GM21526 (cell line): ENCODE measurements around the gene S100A13.
"Not testable (repeated sequence)": the region's sequence is repeated elsewhere in the genome, so short reads cannot be mapped to it uniquely, and the experiment has no call there.

ENCODE experiments used
- ATAC-seq: cut with Tn5 transposase; IDR thresholded peaks from one replicate; pipeline ENCODE4 v1.9.1; 2021; ENCODE audit warnings: moderate library complexity; ENCODE audit not compliant: unreplicated experiment, low FRiP score

S100A13 gene

GRCh38 chr1:153649137-153649862, 22.0 kb upstream of the S100A13 start:
- ATAC-seq = no peak

GRCh38 chr1:153648000-153648643, 20.8 kb upstream of the S100A13 start:
- no peak for ATAC-seq

GRCh38 chr1:153647346-153647714, 20.0 kb upstream of the S100A13 start:
- no peak for ATAC-seq

- no peak for ATAC-seq
Observed at GRCh38 chr1:153646672-153647345, 19.5 kb upstream of the S100A13 start.

DNA sequence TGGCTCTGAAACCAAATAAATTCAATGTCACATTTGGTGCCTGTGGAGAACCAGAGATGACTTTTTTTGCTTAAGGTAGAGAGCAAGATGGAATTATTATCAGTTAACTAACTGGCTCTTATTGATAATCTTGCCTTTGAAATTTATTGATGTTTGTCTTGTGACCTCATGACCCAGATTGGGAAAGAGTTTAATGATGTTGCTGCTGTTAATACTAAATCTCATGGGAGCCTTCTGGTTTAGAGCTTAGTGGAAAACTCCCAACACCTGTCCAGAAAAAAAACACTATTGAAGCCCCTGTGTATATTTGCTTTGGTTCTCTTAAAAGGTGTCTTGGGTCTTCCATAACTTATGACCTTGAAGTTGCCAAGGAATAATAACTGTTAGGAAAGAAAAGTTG, 16.5 kb upstream of the S100A13 start:
- ATAC-seq = no peak

DNA sequence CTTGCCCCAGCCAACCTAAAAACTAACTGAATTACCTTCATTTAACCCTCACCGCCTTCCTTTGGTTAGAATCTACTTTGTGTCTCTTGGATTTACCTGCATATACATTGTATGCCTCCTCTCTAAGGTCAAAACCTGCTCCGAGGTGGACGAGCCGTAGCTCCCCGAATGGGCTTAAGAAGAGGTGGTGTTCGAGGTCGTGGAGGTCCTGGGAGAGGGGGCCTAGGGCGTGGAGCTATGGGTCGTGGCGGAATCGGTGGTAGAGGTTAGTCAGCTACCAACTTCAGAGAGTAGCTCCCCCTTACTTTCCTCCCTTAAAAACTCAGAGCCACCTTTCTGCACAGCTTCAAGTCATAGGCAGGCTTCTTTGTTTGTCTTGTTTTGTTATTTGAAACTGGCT, 15.8 kb upstream of the S100A13 start:
- no peak for ATAC-seq

DNA sequence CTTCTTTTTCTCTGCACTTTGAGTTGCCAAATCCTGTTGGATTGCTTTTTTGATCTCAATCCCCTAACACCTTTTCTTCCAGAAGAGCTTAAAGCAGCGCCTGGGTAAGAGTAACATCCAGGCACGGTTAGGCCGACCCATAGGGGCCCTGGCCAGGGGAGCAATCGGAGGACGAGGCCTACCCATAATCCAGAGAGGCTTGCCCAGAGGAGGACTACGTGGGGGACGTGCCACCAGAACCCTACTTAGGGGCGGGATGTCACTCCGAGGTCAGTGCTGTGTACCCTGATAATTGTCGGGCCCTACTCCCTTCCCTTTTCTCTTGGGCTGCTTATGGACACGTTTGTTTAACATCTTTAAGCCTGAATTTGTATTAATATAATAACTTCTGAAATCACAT, 14.9 kb upstream of the S100A13 start:
- ATAC-seq = no peak

GRCh38 chr1:153640861-153641260, 13.6 kb upstream of the S100A13 start:
- no peak for ATAC-seq

DNA sequence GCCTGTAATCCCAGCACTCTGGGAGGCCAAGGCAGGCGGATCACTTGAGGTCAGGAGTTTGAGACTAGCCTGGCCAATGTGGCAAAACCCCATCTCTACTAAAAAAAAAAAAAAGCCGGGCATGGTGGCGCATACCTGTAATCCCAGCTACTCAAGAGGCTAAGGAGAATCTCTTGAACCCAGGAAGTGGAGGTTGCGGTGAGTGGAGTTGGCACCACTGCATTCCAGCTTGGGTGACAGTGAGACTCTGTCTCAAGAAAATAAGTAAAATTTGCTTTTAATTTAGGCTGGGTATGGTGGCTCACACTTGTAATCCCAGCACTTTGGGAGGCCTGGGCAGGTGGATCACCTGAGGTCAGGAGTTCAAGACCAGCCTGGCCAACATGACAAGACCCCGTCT, 12.9 kb upstream of the S100A13 start:
- not testable (repeated sequence) for ATAC-seq

- ATAC-seq = no peak
Observed at GRCh38 chr1:153639280-153639679, 12.0 kb upstream of the S100A13 start.

DNA sequence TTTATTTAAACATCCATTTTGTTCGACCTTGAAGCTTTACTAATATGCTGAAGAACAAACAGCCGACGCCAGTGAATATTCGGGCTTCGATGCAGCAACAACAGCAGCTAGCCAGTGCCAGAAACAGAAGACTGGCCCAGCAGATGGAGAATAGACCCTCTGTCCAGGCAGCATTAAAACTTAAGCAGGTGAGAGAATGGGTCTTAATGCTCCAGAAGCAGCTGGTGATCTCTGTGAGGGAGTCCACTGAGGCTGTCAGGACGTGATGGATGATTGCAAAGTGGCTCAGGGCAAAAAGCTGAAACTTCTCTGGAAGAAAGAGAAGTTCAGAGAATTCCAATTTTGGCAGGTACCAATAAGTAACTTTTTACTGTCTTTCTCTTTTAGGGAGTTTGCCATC, 11.0 kb upstream of the S100A13 start:
- ATAC-seq = no peak

GRCh38 chr1:153636312-153636711, 9.0 kb upstream of the S100A13 start:
- ATAC-seq = no peak

DNA sequence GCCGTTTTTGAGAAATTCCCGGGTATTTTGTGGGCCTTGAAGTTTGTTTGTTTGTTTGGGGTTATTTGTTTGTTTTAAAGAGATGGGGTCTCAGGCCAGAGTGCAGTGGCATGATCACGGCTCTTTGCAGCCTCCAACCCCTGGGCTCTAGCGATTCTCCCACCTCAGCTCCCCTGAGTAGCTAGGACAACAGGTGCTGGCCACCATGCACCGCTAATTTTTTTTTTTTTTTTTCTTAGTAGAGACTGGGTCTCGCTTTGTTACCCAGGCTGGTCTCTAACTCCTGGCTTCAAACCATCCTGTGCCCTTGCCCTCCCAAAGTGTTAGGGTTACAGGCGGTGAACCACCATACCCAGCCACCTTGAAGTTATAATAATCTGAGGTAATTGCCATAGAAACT, 8.6 kb upstream of the S100A13 start:
- no peak for ATAC-seq

DNA sequence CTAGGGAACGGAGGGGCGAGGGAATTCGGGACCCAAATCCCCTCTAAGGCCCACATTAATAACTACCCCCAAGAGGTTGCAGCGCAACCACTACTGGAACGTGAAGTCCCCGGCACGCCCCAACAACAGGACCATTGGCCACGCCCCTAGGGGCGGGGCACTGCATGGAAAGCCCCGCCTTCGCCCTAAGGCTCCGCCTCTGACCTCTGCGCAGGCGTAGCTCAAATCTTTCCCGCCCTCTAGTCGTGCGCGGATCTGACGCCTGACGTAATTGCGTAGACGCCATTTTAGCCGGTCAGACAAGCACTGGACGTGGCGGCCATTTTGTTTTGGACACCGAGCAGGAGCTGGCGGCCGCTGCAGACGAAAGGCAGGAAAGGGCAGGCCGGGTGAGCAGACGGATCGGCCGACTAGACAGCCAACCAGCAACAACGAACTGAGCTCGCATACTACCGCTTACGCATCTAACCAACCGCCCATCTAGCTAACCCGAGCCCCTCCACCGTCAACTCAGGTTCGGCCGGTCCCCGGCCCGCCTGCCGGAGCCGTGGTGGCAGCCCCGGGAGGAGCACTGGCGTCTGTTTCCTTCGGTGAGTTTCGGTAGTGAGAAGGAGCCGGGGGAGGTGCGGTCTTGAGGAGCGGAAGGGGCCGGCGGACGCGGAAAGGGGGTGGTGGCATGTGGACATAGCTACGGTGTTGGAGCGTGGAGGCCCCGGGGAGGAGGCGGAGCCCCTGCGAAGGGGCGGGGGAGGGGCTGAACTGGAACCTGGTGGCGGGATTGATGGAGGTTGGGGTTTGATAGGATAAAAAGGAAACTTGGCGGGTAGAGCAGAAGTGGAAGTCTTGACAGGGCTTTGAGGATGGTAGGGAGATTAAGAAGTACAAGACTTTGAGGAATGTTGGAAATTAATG, 6.7 kb upstream of the S100A13 start, which contains the start of gene CHTOP:
Gene CHTOP (plus strand): TSS at position 313 of the 912 bp plus-strand sequence. CDS start 2,523 bp downstream, outside the sequence.
- ATAC-seq = peak; percentile 76

DNA sequence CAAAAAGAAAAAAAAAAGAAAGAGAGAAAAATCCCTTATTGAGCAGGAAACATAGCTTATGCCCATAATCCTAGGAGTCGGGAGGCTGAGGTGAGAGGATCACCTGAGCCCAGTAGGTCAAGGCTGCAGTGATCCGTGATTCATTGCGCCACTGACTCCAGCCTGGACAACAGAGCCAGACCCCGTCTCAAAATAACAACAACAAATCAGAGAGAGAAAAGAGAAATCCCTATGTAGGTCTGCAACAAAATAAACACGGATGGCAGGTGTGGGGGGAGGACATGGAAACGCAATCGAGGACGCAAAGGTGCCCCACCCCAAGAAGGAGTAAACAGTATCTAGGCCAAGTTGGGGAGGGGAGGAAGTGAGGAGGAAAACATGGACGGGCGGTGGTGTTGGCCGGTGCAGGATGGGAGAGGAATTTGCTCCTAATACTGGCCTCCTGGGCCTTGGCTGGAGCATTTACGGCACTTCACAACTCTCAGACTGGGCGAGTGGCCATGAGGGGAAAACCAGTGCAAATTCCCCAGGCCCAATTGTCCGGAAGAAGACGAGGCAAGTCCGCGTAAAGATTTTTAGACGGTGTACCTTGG, 6.0 kb upstream of the S100A13 start:
- ATAC-seq = no peak

DNA sequence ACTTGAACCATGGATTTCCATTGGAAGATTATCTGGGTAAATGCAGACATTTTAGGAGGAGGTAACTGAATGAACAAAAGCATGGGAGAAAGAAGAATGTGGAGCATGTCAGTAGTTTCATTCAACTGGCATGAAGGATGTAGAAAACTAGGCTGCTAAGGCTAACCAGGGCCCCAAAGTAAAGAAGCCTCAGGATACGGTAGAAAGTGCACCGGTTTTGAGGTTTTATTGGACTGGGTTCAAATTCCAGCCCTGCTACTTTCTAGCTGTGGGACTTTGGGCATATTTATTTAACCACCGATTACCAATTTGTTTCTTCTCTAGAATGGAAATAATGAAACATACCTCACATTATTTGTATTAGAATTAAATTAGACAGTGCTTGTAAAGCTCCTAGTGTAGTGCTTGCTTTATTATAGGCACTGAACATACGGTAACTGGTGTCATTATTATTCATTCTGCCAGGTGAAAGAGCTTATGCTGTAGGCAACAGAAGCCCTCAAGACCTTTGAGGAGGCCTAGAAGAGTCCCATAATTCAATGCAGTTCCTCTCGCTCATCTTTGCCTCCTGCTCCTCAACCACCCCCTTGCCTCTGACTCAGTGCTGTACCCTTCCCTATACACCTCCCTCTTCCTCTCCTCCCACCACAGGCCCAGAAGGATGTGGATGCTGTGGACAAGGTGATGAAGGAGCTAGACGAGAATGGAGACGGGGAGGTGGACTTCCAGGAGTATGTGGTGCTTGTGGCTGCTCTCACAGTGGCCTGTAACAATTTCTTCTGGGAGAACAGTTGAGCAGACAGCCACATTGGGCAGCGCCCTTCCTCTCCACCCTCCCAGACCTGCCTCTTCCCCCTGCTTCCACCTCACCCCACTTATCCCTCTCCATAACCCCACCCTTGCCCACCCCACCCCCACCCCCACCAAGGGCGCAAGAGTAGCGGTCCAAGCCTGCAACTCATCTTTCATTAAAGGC, 4.0 kb upstream of the S100A13 start:
- no peak for ATAC-seq

GRCh38 chr1:153630384-153630783, 3.1 kb upstream of the S100A13 start:
- no peak for ATAC-seq

DNA sequence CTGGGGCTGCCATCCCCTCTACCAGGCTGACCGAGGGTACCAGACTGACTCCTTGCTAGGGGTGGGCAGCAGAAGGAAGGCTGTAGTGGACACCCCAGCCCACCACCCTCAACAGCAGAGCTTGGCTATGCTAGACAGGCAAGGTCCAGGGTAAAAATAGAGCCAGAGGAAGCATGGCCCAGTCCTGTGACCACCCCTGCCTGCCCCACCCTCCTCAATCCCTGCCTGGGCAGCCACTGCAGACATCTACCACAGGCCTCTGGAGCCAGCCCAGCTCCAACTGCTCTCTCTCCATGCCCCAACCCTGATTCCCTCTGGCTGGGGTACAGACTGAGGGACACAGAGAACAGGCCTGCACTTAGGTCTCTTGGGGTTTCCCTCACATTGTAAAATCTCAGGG, 2.7 kb upstream of the S100A13 start:
- ATAC-seq = no peak

DNA sequence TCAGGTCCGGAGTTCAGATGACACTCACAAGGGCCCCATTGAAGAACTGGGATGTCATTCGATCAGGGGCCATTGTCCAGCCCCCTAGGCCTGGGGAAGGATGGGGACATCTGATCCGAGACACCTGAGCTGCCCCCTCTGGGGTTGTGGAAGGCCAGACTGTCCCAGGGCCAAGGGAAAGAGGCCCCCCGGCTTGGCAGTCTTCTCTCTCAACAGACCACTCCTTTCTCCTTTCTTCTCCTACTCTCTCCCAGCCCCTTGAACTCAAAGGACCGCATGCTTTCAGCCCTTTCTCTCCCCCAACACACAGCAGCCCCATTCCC, 2.0 kb upstream of the S100A13 start:
- ATAC-seq = no peak
